Right ventricle myocardium superior (tissue), 1 donor: Measurements from ENCODE around the gene SLC9A3. TPM values are rescaled to one million over a fixed set of nuclear protein-coding genes. Genes with fewer than 3 reads are reported as not detected.
"Not testable (repeated sequence)": the region's sequence is repeated elsewhere in the genome, so short reads cannot be mapped to it uniquely, and the experiment has no call there.

Experiments used
- ATAC-seq: fragments of 200-7000 bp; cut with Tn5 transposase; one replicate; pipeline ENCODE4 v1.9.1; 2020; ENCODE audit warnings: mild to moderate bottlenecking; ENCODE audit not compliant: poor library complexity
- DNase-seq: peaks from one replicate; pipeline ENCODE4 v3.0.0-alpha.2; 2020
- intact Hi-C: fragments of 100-400 bp; cut with DNase I; formaldehyde crosslinking; loops from one replicate; pipeline ENCODE4 v1.11.2; 2022
- total RNA-seq: library from RNA; stranded (reverse); fragmentation: NEBNext Ultra II Directional; extraction: Animal tissue kit (Norgen Biotek cat#: 25700); gene quantifications from one replicate; pipeline ENCODE4 v1.2.1, GENCODE V29; 2021
- donor health status: DM: no; HTN: yes; CAD: no; lungs with severe emphysema.

The SLC9A3 gene
- total RNA-seq, 1 donor from 2014 or later = 0.91 TPM

- ATAC-seq (no peak), DNase-seq (no peak)
- intact Hi-C loops = no loop called here
Observed at GRCh38 chr5:485113-485945, 38.9 kb downstream of the SLC9A3 start.

GRCh38 chr5:484556-484955, 39.7 kb downstream of the SLC9A3 start:
- DNase-seq = no peak
- ATAC-seq = no peak
- intact Hi-C loops = no loop called here

GRCh38 chr5:483434-484140, 40.7 kb downstream of the SLC9A3 start:
- DNase-seq = no peak
- intact Hi-C loops = no loop called here
- ATAC-seq = no peak

DNA sequence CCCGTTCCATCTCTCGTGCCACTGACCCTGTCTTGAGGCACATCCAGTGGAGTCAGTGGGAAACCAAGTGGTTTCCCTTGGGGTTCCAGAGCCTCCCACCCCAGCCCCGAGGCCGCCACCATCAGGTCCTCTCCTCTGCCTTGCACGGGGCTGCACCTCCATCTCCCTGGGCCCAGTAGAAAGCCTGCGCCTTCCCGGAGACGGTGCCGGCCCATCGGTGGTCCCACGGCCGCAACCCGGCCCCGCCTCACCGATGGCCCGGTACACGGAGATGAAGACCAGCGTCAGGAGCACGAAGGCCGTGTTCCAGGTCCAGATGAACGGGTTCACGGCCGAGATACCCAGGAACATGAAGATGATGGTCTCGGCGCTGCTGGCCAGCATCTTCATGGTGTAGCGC, 41.2 kb downstream of the SLC9A3 start:
- DNase-seq (no peak), ATAC-seq (no peak)
- intact Hi-C loops = no loop called here

DNA sequence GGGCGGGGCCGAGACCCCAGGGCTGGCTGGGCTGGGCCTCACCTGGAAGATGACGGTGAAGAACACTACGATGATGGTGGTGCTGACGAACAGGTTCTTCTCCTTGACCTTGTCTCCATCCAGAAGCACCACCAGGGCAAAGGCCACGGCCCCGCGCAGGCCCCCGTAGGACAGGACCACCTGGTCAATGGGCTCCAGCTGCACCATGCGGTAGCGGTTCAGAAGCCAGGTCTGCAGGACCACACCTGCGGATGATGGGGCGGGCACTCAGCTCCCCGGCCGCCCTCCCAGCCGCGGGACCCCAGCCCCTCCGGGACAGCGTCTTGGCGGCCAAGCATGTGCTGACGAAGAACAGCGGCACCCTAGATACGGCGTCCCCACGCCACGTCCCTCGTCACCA, 41.7 kb downstream of the SLC9A3 start:
- ATAC-seq = no peak
- no peak for DNase-seq
- intact Hi-C loops = no loop called here

DNA sequence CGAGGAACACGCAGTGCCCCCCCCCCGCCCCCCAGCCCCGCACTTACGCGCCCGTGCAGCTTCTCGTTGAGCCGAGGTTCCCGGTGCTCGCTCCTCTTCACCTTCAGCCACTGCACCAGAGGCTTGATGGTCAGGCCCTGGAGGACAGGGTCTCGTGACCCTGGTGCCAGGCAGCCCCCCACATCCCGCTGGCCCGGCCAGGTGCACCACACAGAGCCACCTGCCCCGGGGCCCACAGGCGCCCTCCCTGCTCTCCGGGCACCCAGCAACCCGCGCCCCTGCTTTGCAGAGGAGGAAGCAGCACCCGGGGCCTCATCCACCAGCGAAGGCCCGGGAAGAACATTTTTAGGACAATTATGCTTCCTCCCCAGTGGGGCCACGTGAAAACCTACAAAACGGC, 42.2 kb downstream of the SLC9A3 start:
- DNase-seq (no peak), ATAC-seq (no peak)
- intact Hi-C loops = no loop called here

- no peak for DNase-seq
Observed at GRCh38 chr5:481347-481746, 42.9 kb downstream of the SLC9A3 start.

DNA sequence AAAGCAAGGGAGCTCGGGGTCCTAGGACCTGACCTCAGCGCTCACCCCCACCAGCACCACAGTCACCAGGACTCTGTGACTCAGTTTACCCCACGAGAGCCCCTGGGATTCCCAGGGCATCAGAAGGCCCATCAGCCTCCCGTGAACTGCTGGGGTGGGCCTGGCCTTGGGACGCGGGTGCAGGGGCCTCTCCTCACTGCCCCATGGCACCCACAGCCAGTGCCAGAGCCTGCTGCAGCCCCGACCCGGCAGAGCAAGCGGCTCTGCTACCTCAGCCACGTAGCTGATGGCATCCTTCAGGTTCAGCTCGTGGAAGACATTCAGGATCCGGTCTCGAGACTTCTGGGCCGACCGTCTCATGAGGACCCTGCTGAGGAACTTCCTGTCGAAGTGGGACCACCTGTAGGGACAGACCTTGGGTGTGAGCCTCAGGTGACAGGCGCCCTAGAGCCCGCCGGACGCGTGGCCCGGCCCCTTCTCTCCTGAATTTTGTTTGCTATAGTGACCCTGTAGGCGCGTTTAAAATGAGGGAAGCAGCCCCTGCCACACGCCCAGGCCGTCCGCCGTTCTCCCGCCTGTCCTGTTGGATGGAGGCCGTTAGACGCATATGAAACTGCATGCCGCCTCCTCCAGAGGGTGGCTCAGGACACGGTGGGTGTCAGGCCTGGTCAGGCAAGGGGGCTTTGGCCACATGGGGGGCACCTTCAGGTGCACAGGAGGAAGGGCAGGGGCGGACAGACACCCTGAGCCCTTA, 44.5 kb downstream of the SLC9A3 start:
- ATAC-seq (no peak), DNase-seq (no peak)
- intact Hi-C loops = no loop called here

More at GRCh38 chr5:481347-481746, 42.9 kb downstream of the SLC9A3 start:
- ATAC-seq = no peak
- intact Hi-C loops = no loop called here

GRCh38 chr5:478982-479535, 45.2 kb downstream of the SLC9A3 start:
- intact Hi-C loops = no loop called here
- ATAC-seq = no peak
- DNase-seq = no peak

- intact Hi-C loops = no loop called here
- DNase-seq (no peak), ATAC-seq (no peak)
Observed at GRCh38 chr5:478369-478981, 45.8 kb downstream of the SLC9A3 start.

GRCh38 chr5:477871-478270, 46.4 kb downstream of the SLC9A3 start:
- intact Hi-C loops = no loop called here
- no peak for ATAC-seq

GRCh38 chr5:477247-477646, 47.0 kb downstream of the SLC9A3 start:
- ATAC-seq = no peak
- intact Hi-C loops = no loop called here

More at GRCh38 chr5:477871-478270, 46.4 kb downstream of the SLC9A3 start:
- DNase-seq = no peak

DNA sequence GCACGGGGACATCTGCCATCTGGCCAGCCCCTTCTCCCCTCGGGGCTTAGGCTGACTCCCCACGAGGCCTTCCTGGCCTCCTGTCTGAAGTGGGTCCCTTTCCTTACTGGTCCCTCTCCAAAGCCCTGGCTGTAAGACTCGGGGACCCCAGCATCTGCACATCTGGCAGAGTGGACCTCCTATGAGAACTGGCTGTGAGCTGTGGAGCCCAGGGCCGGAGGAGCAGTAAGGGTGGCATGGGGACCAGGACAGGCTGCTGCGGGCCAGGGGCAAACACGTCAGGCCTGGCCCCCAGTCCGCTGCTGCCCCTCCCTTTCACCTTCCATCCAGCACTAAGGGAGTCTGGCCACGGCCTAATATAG, 47.5 kb downstream of the SLC9A3 start:
- intact Hi-C loops = no loop called here
- no peak for ATAC-seq
- DNase-seq = no peak

More at GRCh38 chr5:477247-477646, 47.0 kb downstream of the SLC9A3 start:
- DNase-seq = no peak

- intact Hi-C loops = no loop called here
- peak; percentile 44 for DNase-seq
- ATAC-seq = no peak
Observed at GRCh38 chr5:476102-476813, 48.0 kb downstream of the SLC9A3 start.

- peak; percentile 39 for DNase-seq
- intact Hi-C loops = no loop called here
Observed at GRCh38 chr5:475704-476101, 48.5 kb downstream of the SLC9A3 start.

GRCh38 chr5:474840-475661, 49.2 kb downstream of the SLC9A3 start:
- DNase-seq (peak; percentile 54), ATAC-seq (no peak)
- intact Hi-C loops = no loop called here

More at GRCh38 chr5:475704-476101, 48.5 kb downstream of the SLC9A3 start:
- no peak for ATAC-seq

- ATAC-seq, intact Hi-C loops: not testable (repeated sequence)
- peak; percentile 8 for DNase-seq
Observed at GRCh38 chr5:474232-474839, 49.9 kb downstream of the SLC9A3 start.
